Liver (tissue), 3 donors: Measurements from ENCODE around the gene CYP1B1.

Experiments
- ATF3 ChIP-seq: IDR thresholded peaks from 2 replicates; pipeline ENCODE4 v1.6.1; 2016; ENCODE audit warnings: antibody characterized with exemption
- CTCF ChIP-seq: fragments of 150-350 bp; IDR thresholded peaks from 2 replicates; pipeline ENCODE4 v1.5.1; 2017; ENCODE audit warnings: improper control_type of control experiment, low read depth, low read length; ENCODE audit not compliant: missing input control
- EGR1 ChIP-seq, 2 donors: IDR thresholded peaks; 2 replicates each; pipeline ENCODE4 v1.6.1; 2016 to 2018; ENCODE audit warnings: antibody characterized with exemption in 2 of 2, low read depth in 2 of 2
- MAX ChIP-seq: IDR thresholded peaks from 2 replicates; pipeline ENCODE4 v1.6.1; 2016; ENCODE audit warnings: antibody characterized with exemption
- RAD21 ChIP-seq, 2 donors: IDR thresholded peaks; 2 replicates each; pipeline ENCODE4 v1.6.1; 2016; ENCODE audit warnings: antibody characterized with exemption in 2 of 2, mild to moderate bottlenecking in 2 of 2
- SP1 ChIP-seq: IDR thresholded peaks from 2 replicates; pipeline ENCODE4 v1.6.1; 2018; ENCODE audit warnings: antibody characterized with exemption, mild to moderate bottlenecking
- TAF1 ChIP-seq: conservative IDR thresholded peaks from 2 replicates; pipeline ENCODE4 v1.6.1; 2016; ENCODE audit warnings: antibody characterized with exemption, mild to moderate bottlenecking
- donor health status: healthy.
- donor health status: healthy.

- TF ChIP-seq ATF3 (no peak), CTCF (no peak), TAF1 (no peak), EGR1 (IDR thresholded peaks at IDR 0.05; ENCODE audit: low read depth in 2 of 2) (no peak), MAX (no peak), RAD21 (IDR thresholded peaks at IDR 0.05) (no peak), SP1 (no peak)
Measured at GRCh38 chr2:38037325-38037724, 38.6 kb downstream of the CYP1B1 start.
